Measurements from ENCODE around the gene SH3GLB2.
"Not testable (repeated sequence)": the region's sequence is repeated elsewhere in the genome, so short reads cannot be mapped to it uniquely, and the experiment has no call there.

The SH3GLB2 gene

DNA sequence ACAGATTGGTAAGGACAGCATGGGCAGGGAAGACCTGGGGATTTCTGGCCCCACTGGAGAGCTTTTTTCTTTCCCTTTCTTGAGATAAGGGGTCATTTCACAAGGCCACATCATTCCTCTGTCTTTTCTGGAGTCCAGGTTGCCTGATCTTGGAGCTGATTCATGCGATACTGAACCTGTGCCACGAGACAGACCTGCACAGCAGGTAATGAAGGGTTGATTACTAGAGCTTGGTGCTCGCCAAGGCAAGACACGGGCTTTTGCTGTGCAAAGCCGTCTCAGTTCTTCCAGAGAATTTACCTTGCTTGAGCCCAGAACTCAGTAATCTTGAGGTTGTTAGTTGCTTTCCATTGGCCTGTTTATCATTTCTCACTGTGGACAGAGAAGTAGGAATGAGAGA is 41.5 kb downstream of the SH3GLB2 start:
- Histone ChIP-seq H3K4me3 (no peak overlapping the region), H3K27me3 (no peaks in the 10 kb centered on the region), H3K9me3 (no peaks in the 10 kb centered on the region), H3K27ac (no peak overlapping the region), H3K4me1 (peaks cover 0 to 13% (median 7%) of the 10 kb centered on the region in 4 donors), H3K36me3 (peaks cover 40 to 94% (median 71%) of the 10 kb centered on the region in 3 donors)
- TF ChIP-seq, protein P1, sequence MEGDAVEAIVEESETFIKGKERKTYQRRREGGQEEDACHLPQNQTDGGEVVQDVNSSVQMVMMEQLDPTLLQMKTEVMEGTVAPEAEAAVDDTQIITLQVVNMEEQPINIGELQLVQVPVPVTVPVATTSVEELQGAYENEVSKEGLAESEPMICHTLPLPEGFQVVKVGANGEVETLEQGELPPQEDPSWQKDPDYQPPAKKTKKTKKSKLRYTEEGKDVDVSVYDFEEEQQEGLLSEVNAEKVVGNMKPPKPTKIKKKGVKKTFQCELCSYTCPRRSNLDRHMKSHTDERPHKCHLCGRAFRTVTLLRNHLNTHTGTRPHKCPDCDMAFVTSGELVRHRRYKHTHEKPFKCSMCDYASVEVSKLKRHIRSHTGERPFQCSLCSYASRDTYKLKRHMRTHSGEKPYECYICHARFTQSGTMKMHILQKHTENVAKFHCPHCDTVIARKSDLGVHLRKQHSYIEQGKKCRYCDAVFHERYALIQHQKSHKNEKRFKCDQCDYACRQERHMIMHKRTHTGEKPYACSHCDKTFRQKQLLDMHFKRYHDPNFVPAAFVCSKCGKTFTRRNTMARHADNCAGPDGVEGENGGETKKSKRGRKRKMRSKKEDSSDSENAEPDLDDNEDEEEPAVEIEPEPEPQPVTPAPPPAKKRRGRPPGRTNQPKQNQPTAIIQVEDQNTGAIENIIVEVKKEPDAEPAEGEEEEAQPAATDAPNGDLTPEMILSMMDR (IDR thresholded peaks at IDR 0.05), result no peak
- no peak for DNase-seq
- intact Hi-C loops (cut with DNase I; ENCODE audit: low total_unique reads), result no loop called here

DNA sequence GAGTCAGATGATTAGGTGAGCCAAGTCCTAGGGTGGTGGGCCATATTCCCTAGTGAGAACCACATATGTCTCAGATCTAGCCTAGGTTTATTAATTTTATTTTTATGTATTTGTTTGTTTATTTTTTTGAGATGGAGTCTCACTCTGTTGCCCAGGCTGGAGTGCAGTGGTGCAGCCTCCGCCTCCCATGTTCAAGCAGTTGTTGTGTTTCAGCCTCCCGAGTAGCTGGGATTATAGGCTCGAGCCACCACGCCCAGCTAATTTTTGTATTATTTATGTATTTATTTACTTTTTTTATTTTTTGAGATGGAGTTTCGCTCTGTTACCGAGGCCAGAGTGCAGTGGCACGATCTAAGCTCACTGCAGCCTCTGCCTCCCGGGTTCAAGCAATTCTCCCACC is 44.6 kb downstream of the SH3GLB2 start:
- Histone ChIP-seq H3K27me3 (no peaks in the 10 kb centered on the region), H3K36me3 (peaks cover 63 to 95% (median 91%) of the 10 kb centered on the region in 3 donors), H3K4me1 (peaks cover 0 to 13% (median 7%) of the 10 kb centered on the region in 4 donors), H3K4me3 (no peak overlapping the region), H3K9me3 (no peaks in the 10 kb centered on the region), H3K27ac (no peak overlapping the region)
- TF ChIP-seq, protein P1 (IDR thresholded peaks at IDR 0.05), result no peak
- intact Hi-C loops (cut with DNase I; ENCODE audit: low total_unique reads), result no loop called here
- no peak for DNase-seq

DNA sequence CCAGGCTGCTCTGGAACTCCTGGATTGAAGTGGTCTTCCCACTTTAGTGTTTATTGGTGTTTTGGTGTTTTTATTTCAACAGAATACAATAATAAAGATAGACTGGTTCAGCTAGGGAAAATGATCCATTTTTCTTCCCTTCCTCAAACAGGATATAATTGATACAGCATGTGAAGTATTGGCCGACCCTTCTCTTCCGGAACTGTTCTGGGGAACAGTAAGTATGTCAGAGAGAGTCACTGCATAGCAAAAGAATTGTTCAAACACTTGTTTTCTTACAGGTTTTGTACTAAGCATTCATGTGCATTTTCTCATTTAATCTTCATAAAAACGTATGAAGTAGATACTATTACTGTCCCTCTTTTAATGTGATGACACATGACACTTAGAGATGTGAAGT is 49.0 kb downstream of the SH3GLB2 start:
- H3K27me3 ChIP-seq, result no peaks in the 10 kb centered on the region
- no peaks in the 10 kb centered on the region for H3K9me3 ChIP-seq
- intact Hi-C loops (cut with DNase I; ENCODE audit: low total_unique reads), result no loop called here
- H3K36me3 ChIP-seq, result peaks cover 69 to 97% (median 94%) of the 10 kb centered on the region in 3 donors
- H3K4me1 ChIP-seq, result no peaks in the 10 kb centered on the region
- DNase-seq, result no peak
- H3K4me3 ChIP-seq, result no peak overlapping the region
- no peak overlapping the region for H3K27ac ChIP-seq
- TF ChIP-seq, protein P1 (IDR thresholded peaks at IDR 0.05), result no peak

DNA sequence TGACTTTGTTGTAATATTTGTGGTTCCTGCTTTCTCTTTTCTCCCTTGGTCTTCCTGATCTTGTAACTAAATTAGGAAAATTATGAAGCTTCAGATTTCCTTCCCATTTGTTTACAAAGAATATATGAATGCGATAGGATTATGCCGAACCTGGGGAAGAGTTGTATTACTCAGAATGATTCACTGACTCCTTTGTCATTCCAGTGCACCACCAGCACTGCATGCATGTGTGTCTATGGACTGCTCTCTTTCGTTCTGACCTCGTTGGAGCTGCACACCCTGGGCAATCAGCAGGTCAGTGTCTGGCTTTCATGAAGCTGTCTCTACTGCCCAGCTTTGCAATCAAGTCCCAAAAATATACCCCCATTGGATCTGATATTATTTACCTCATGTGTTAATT is 55.2 kb downstream of the SH3GLB2 start:
- DNase-seq, result no peak
- TF ChIP-seq, protein P1 (IDR thresholded peaks at IDR 0.05), result no peak
- intact Hi-C loops (cut with DNase I; ENCODE audit: low total_unique reads), result no loop called here
- H3K4me1 ChIP-seq, result no peaks in the 10 kb centered on the region
- no peaks in the 10 kb centered on the region for H3K27me3 ChIP-seq
- H3K9me3 ChIP-seq, result no peaks in the 10 kb centered on the region
- H3K36me3 ChIP-seq, result peaks cover 64 to 99% (median 92%) of the 10 kb centered on the region in 3 donors
- H3K4me3 ChIP-seq, result no peak overlapping the region
- no peak overlapping the region for H3K27ac ChIP-seq

DNA sequence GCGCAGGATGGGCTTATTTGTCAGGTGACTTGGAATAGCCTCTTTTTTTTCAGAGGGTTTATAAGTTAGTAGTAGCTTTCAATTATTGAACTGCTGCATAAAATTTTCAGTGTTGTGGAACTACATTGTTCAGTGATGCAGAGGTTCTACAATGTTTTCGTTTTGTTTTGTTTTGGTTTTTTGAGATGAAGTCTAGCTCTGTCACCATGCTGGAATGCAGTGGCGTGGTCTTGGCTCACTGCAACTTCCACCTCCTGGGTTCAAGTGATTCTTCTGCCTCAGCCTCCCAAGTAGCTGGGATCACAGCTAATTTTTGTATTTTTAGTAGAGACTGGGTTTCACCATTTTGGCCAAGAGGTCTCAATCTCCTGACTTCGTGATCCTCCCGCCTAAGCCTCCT is 58.6 kb downstream of the SH3GLB2 start:
- Histone ChIP-seq H3K27me3 (no peaks in the 10 kb centered on the region), H3K9me3 (no peaks in the 10 kb centered on the region), H3K27ac (no peak overlapping the region), H3K4me1 (no peaks in the 10 kb centered on the region), H3K4me3 (no peak overlapping the region), H3K36me3 (peaks cover 45 to 83% (median 68%) of the 10 kb centered on the region in 3 donors)
- TF ChIP-seq, protein P1 (IDR thresholded peaks at IDR 0.05), result no peak
- intact Hi-C loops (cut with DNase I; ENCODE audit: low total_unique reads), result no loop called here
- no peak for DNase-seq

DNA sequence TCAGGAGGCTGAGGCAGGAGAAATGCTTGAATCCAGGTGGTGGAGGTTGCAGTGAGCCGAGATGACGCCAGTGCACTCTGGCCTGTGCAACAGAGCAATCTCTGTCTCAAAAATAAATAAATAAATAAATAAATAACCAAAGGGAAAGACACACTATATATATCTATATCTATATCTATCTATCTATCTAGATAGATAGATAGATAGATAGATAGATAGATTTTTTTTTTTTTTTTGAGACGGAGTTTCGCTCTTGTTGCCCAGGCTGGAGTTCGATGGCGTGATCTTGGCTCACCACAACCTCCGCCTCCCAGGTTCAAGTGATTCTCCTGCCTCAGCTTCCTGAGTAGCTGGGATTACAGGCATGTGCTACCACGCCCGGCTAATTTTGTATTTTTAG is 66.7 kb downstream of the SH3GLB2 start:
- H3K27ac ChIP-seq; H3K9me3 ChIP-seq; H3K4me1 ChIP-seq; H3K27me3 ChIP-seq; H3K4me3 ChIP-seq; DNase-seq; intact Hi-C loops (cut with DNase I; ENCODE audit: low total_unique reads): not testable (repeated sequence)
- peaks cover 39 to 80% (median 44%) of the 10 kb centered on the region in 3 donors for H3K36me3 ChIP-seq
